SK-N-MC (cell line): ENCODE results near the gene SPSB3.
A peak's percentile ranks its signal among the peaks of the same experiment; 100 is the strongest.

Source experiments
- EZH2 ChIP-seq: fragments of 200-600 bp; sonication (generic); IDR thresholded peaks from one replicate; pipeline ENCODE4 v1.6.1; 2017; ENCODE audit warnings: antibody characterized with exemption
- FOXP2 ChIP-seq: optimal IDR thresholded peaks from 2 replicates; pipeline ENCODE3; 2011; ENCODE audit warnings: mild to moderate bottlenecking, moderate library complexity; ENCODE audit not compliant: insufficient read depth; ENCODE audit errors: extremely low read length, control extremely low read depth
- POLR2AphosphoS5 ChIP-seq: IDR thresholded peaks from 2 replicates; pipeline ENCODE4 v1.6.1; 2012; ENCODE audit warnings: mild to moderate bottlenecking, low read depth, low read length, borderline replicate concordance

GRCh38 chr16:1770328-1771187 is 11.8 kb downstream of the SPSB3 start:
- TF ChIP-seq EZH2 (no peak), POLR2AphosphoS5 (0 out of 2 replicates have a peak, but pooled peaks have one; percentile 6), FOXP2 (no peak)
